ENCODE data around the gene CSNK1D.

Gene CSNK1D

GRCh38 chr17:82273327-82274133 is at the start of gene CSNK1D:
Gene CSNK1D, minus strand, starts transcription at chr17:82273700. Its CDS starts 319 bp downstream, at chr17:82273381.
- DNase-seq, result peak; percentile 91

GRCh38 chr17:82322526-82323453 is 49.3 kb upstream of the CSNK1D start:
- no peak for DNase-seq

- DNase-seq, result no peak
Observed at GRCh38 chr17:82321947-82322466, 48.5 kb upstream of the CSNK1D start.

GRCh38 chr17:82320956-82321927 is 47.7 kb upstream of the CSNK1D start:
- DNase-seq, result no peak

- no peak for DNase-seq
Observed at GRCh38 chr17:82320140-82320840, 46.8 kb upstream of the CSNK1D start.

- DNase-seq, result no peak
Observed at GRCh38 chr17:82319619-82320062, 46.1 kb upstream of the CSNK1D start.

- DNase-seq, result no peak
Observed at GRCh38 chr17:82318772-82319606, 45.5 kb upstream of the CSNK1D start.

GRCh38 chr17:82318169-82318498 is 44.6 kb upstream of the CSNK1D start:
- no peak for DNase-seq

- no peak for DNase-seq
Observed at GRCh38 chr17:82317394-82318168, 44.1 kb upstream of the CSNK1D start, which contains the start of gene CD7. Gene CD7, minus strand, starts transcription at chr17:82317608. Its CDS starts 113 bp downstream, at chr17:82317495.

- DNase-seq, result no peak
Observed at GRCh38 chr17:82316651-82317393, 43.3 kb upstream of the CSNK1D start.

GRCh38 chr17:82315703-82316358 is 42.3 kb upstream of the CSNK1D start:
- no peak for DNase-seq

- DNase-seq, result no peak
Observed at GRCh38 chr17:82314727-82315605, 41.5 kb upstream of the CSNK1D start.

GRCh38 chr17:82314012-82314726 is 40.7 kb upstream of the CSNK1D start:
- DNase-seq, result no peak

- DNase-seq, result no peak
Observed at GRCh38 chr17:82313195-82314011, 39.9 kb upstream of the CSNK1D start.

- DNase-seq, result no peak
Observed at GRCh38 chr17:82311971-82312370, 38.5 kb upstream of the CSNK1D start.

GRCh38 chr17:82310877-82311276 is 37.4 kb upstream of the CSNK1D start:
- DNase-seq, result no peak

All from 8988T (cell line).